A549 (cell line): ENCODE results near the gene ZNF578.

Experiments
- BHLHE40 ChIP-seq: IDR thresholded peaks from 2 replicates; pipeline ENCODE4 v1.6.1; 2012; ENCODE audit warnings: low read depth, low read length, inconsistent platforms
- CHD2 ChIP-seq: fragments of 150-350 bp; IDR thresholded peaks from 2 replicates; pipeline ENCODE4 v1.6.1; 2014; ENCODE audit warnings: low read length; ENCODE audit not compliant: partially characterized antibody
- EP300 ChIP-seq, 2 experiments: fragments of >200 bp; sonication (Bioruptor Twin); formaldehyde crosslinking; IDR thresholded peaks; 2 replicates in 1 of 2; 3 replicates in 1 of 2; pipeline ENCODE4 v1.6.1; 2016 to 2017
- HDAC2 ChIP-seq: fragments of 200-600 bp; sonication (generic); IDR thresholded peaks from 2 replicates; pipeline ENCODE4 v1.6.1; 2016
- HEYL ChIP-seq: fragments of 250-450 bp; sonication (Bioruptor Pico); IDR thresholded peaks from 2 replicates; pipeline ENCODE4 v1.8.0; 2021; ENCODE audit warnings: mild to moderate bottlenecking, moderate library complexity
- KDM5A ChIP-seq: fragments of 200-600 bp; sonication (generic); IDR thresholded peaks from 2 replicates; pipeline ENCODE4 v1.6.1; 2016; ENCODE audit warnings: antibody characterized with exemption, mild to moderate bottlenecking
- RCOR1 ChIP-seq: fragments of 150-350 bp; IDR thresholded peaks from 2 replicates; pipeline ENCODE4 v1.6.1; 2014; ENCODE audit warnings: antibody characterized with exemption, low read length, low read depth
- SREBF2 ChIP-seq: fragments of 450-650 bp; IDR thresholded peaks from 2 replicates; pipeline ENCODE4 v1.6.1; 2014; ENCODE audit warnings: mild to moderate bottlenecking, moderate library complexity
- ZFP36 ChIP-seq: fragments of 450-650 bp; IDR thresholded peaks from 2 replicates; pipeline ENCODE4 v1.6.1; 2014; ENCODE audit warnings: borderline replicate concordance; ENCODE audit not compliant: partially characterized antibody
- TF ChIP-seq, protein P1 (sequence below): fragments of >200 bp; sonication (Bioruptor Twin); formaldehyde crosslinking; IDR thresholded peaks from 3 replicates; pipeline ENCODE4 v1.5.1; 2016
- TF ChIP-seq, protein P2 (sequence below): fragments of 450-650 bp; IDR thresholded peaks from 2 replicates; pipeline ENCODE4 v1.6.1; 2014; ENCODE audit warnings: antibody characterized with exemption
- TF ChIP-seq, protein P3 (sequence below): IDR thresholded peaks from 2 replicates; pipeline ENCODE4 v1.6.1; 2012

DNA sequence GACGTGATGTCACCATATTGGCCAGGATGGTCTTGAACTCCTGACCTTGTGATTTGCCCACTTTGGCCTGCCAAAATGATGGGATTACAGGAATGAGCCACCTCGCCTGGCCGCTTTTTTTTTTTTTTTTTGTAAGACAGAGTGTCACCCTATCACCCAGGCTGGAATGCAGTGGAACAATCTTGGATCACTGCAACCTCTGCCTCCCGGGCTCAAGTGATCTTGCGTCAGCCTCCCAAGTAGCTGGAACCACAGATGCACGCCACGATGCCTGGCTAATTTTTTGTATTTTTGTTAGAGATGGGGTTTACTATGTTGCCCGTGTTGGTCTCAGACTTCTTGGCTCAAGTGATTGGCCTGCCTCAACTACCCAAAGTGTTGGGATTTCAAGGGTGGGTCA lies 45.2 kb downstream of the ZNF578 start:
- TF ChIP-seq, protein P1, sequence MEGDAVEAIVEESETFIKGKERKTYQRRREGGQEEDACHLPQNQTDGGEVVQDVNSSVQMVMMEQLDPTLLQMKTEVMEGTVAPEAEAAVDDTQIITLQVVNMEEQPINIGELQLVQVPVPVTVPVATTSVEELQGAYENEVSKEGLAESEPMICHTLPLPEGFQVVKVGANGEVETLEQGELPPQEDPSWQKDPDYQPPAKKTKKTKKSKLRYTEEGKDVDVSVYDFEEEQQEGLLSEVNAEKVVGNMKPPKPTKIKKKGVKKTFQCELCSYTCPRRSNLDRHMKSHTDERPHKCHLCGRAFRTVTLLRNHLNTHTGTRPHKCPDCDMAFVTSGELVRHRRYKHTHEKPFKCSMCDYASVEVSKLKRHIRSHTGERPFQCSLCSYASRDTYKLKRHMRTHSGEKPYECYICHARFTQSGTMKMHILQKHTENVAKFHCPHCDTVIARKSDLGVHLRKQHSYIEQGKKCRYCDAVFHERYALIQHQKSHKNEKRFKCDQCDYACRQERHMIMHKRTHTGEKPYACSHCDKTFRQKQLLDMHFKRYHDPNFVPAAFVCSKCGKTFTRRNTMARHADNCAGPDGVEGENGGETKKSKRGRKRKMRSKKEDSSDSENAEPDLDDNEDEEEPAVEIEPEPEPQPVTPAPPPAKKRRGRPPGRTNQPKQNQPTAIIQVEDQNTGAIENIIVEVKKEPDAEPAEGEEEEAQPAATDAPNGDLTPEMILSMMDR = no peak
- TF ChIP-seq KDM5A (no peak), EP300 (IDR thresholded peaks at IDR 0.05) (no peak), BHLHE40 (no peak), CHD2 (no peak), SREBF2 (no peak), RCOR1 (no peak), HEYL (CRISPR knock-in tag) (no peak), ZFP36 (no peak), HDAC2 (no peak)
- TF ChIP-seq, protein P2, sequence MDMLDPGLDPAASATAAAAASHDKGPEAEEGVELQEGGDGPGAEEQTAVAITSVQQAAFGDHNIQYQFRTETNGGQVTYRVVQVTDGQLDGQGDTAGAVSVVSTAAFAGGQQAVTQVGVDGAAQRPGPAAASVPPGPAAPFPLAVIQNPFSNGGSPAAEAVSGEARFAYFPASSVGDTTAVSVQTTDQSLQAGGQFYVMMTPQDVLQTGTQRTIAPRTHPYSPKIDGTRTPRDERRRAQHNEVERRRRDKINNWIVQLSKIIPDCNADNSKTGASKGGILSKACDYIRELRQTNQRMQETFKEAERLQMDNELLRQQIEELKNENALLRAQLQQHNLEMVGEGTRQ = no peak
- TF ChIP-seq, protein P3, sequence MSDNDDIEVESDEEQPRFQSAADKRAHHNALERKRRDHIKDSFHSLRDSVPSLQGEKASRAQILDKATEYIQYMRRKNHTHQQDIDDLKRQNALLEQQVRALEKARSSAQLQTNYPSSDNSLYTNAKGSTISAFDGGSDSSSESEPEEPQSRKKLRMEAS = no peak
